Upper lobe of left lung (tissue), 6 donors: ENCODE results near the gene PARP11. TPM values are rescaled to one million over a fixed set of nuclear protein-coding genes. Genes with fewer than 3 reads are reported as not detected.
A peak's percentile ranks its signal among the peaks of the same experiment; 100 is the strongest.

Source experiments
- ATAC-seq, 2 donors: fragments of 200-7000 bp; cut with Tn5 transposase; one replicate each; pipeline ENCODE4 v1.9.1; 2022; ENCODE audit warnings: mild to moderate bottlenecking in 2 of 2, moderate library complexity in 2 of 2; ENCODE audit not compliant: low FRiP score in 2 of 2
- DNase-seq, 2 donors: peaks; one replicate each; pipeline ENCODE4 v3.0.0-alpha.2; 2019 to 2020
- H3K27ac ChIP-seq, 4 donors: fragments of 200-600 bp; sonication (generic); one replicate each; pipeline ENCODE4 v1.5.1; 2016 to 2019
- H3K27me3 ChIP-seq, 4 donors: fragments of 200-600 bp; sonication (generic); one replicate each; pipeline ENCODE4 v1.5.1; 2017 to 2019
- H3K36me3 ChIP-seq, 4 donors: fragments of 200-600 bp; sonication (generic); one replicate each; pipeline ENCODE4 v1.5.1; 2016 to 2019
- H3K4me1 ChIP-seq, 4 donors: fragments of 200-600 bp; sonication (generic); one replicate each; pipeline ENCODE4 v1.5.1; 2018 to 2019
- H3K4me3 ChIP-seq, 4 donors: fragments of 200-600 bp; sonication (generic); one replicate each; pipeline ENCODE4 v1.5.1; 2017 to 2019; ENCODE audit warnings: mild to moderate bottlenecking in 2 of 4, moderate library complexity in 1 of 4
- H3K9me3 ChIP-seq, 4 donors: fragments of 200-600 bp; sonication (generic); one replicate each; pipeline ENCODE4 v1.5.1; 2018 to 2019
- CTCF ChIP-seq, 6 experiments: fragments of 450-650 bp in 4 of 6; fragments of 200-600 bp in 2 of 6; sonication (generic) in 2 of 6; IDR thresholded peaks; one replicate each; pipeline ENCODE4 v1.5.1; 2016 to 2019; ENCODE audit warnings: antibody characterized with exemption in 6 of 6
- EP300 ChIP-seq, 4 donors: sonication (generic); formaldehyde crosslinking; IDR thresholded peaks; one replicate each; pipeline ENCODE4 v1.5.1; 2017; ENCODE audit warnings: antibody characterized with exemption in 4 of 4, control low read depth in 2 of 4
- POLR2A ChIP-seq, 4 donors: fragments of 450-650 bp; IDR thresholded peaks; one replicate each; pipeline ENCODE4 v1.5.1; 2016 to 2017; ENCODE audit warnings: antibody characterized with exemption in 4 of 4, mild to moderate bottlenecking in 2 of 4
- POLR2AphosphoS5 ChIP-seq, 2 donors: sonication (generic); formaldehyde crosslinking; IDR thresholded peaks; one replicate each; pipeline ENCODE4 v1.5.1; 2017; ENCODE audit warnings: antibody characterized with exemption in 2 of 2
- WGBS, 2 donors: methylation state at CpG; one replicate each; pipeline ENCODE4 v1.1.5; 2017 to 2018; 5-methylcytosine and 5-hydroxymethylcytosine counted together
- total RNA-seq, 6 donors: library from RNA; depleted of rRNA in 4 of 6; stranded (reverse); fragments of >200 nt in 4 of 6; gene quantifications; one replicate each; pipeline versions ENCODE4 v1.1.0 to v1.2.1, GENCODE V29; 2016 to 2021
- donor health status: DM: no; HTN: no; CAD: no; lungs with moderate emphysema.
- donor health status: DM: no; HTN: yes; CAD: no; lungs with severe emphysema.

The PARP11 gene
- total RNA-seq, 6 donors from 2014 or later: 3.8 to 10.8 (median 8.5) TPM

GRCh38 chr12:3885277-3886094 lies 12.3 kb upstream of the PARP11 start:
- H3K27me3 ChIP-seq: no peaks in the 10 kb centered on the region
- peak overlapping the region in 3 of 4 donors; percentile 13 to 35 (median 15) for H3K4me3 ChIP-seq
- no peaks in the 10 kb centered on the region for H3K9me3 ChIP-seq
- H3K4me1 ChIP-seq: peaks cover 0 to 6% (median 2%) of the 10 kb centered on the region in 4 donors
- ATAC-seq (peak in 1 of 2 donors; percentile 84), DNase-seq (no peak)
- no peak for TF ChIP-seq POLR2AphosphoS5 (IDR thresholded peaks at IDR 0.05)
- TF ChIP-seq EP300 (IDR thresholded peaks at IDR 0.05): no peak
- no peak for TF ChIP-seq POLR2A (IDR thresholded peaks at IDR 0.05)
- peak; percentile 65 to 85 (median 80) for TF ChIP-seq CTCF (IDR thresholded peaks at IDR 0.05)
- no peaks in the 10 kb centered on the region for H3K36me3 ChIP-seq
- WGBS, 2 donors: 38 to 39% methylated on average over 8 of the region's 8 CpGs
- peak overlapping the region in 3 of 4 donors; percentile 29 to 75 (median 74) for H3K27ac ChIP-seq

- Histone ChIP-seq H3K4me3 (peak overlapping the region in 1 of 4 donors; percentile 35), H3K27ac (peak overlapping the region in 3 of 4 donors; percentile 29 to 75 (median 74)), H3K36me3 (no peaks in the 10 kb centered on the region), H3K27me3 (no peaks in the 10 kb centered on the region), H3K9me3 (no peaks in the 10 kb centered on the region), H3K4me1 (peaks cover 0 to 6% (median 2%) of the 10 kb centered on the region in 4 donors)
- WGBS, 2 donors: 74 to 82% methylated on average over 6 of the region's 6 CpGs
- no peak for TF ChIP-seq POLR2AphosphoS5 (IDR thresholded peaks at IDR 0.05)
- DNase-seq (no peak), ATAC-seq (no peak)
Observed at GRCh38 chr12:3884671-3885070, 11.5 kb upstream of the PARP11 start.

GRCh38 chr12:3882896-3883564 lies 9.8 kb upstream of the PARP11 start:
- Histone ChIP-seq H3K4me1 (peaks cover 0 to 6% (median 2%) of the 10 kb centered on the region in 4 donors), H3K9me3 (no peaks in the 10 kb centered on the region), H3K36me3 (no peaks in the 10 kb centered on the region), H3K27ac (no peak overlapping the region), H3K27me3 (no peaks in the 10 kb centered on the region), H3K4me3 (no peak overlapping the region)
- 40 to 48% methylated on average over 7 of the region's 7 CpGs for WGBS, 2 donors
- no peak for ATAC-seq
- DNase-seq: no peak
- TF ChIP-seq POLR2A (IDR thresholded peaks at IDR 0.05) (no peak), CTCF (IDR thresholded peaks at IDR 0.05) (peak in 1 of 6 experiments; percentile 14)

GRCh38 chr12:3882406-3882805 lies 9.2 kb upstream of the PARP11 start:
- no peak for TF ChIP-seq EP300 (IDR thresholded peaks at IDR 0.05)
- TF ChIP-seq CTCF (IDR thresholded peaks at IDR 0.05): no peak
- no peak for TF ChIP-seq POLR2A (IDR thresholded peaks at IDR 0.05)
- TF ChIP-seq POLR2AphosphoS5 (IDR thresholded peaks at IDR 0.05): no peak
- H3K36me3 ChIP-seq: no peaks in the 10 kb centered on the region
- H3K27me3 ChIP-seq: no peaks in the 10 kb centered on the region
- no peaks in the 10 kb centered on the region for H3K9me3 ChIP-seq
- DNase-seq (no peak), ATAC-seq (no peak)
- 49 to 51% methylated on average over 4 of the region's 4 CpGs for WGBS, 2 donors
- peaks cover 0 to 6% (median 2%) of the 10 kb centered on the region in 4 donors for H3K4me1 ChIP-seq
- no peak overlapping the region for H3K4me3 ChIP-seq
- H3K27ac ChIP-seq: no peak overlapping the region

- Histone ChIP-seq H3K4me3 (no peak overlapping the region), H3K4me1 (peaks cover 0 to 6% (median 2%) of the 10 kb centered on the region in 4 donors), H3K36me3 (no peaks in the 10 kb centered on the region), H3K27me3 (no peaks in the 10 kb centered on the region), H3K9me3 (no peaks in the 10 kb centered on the region), H3K27ac (no peak overlapping the region)
- 68 to 72% methylated on average over 11 of the region's 11 CpGs for WGBS, 2 donors
- DNase-seq (no peak), ATAC-seq (no peak)
- TF ChIP-seq POLR2A (IDR thresholded peaks at IDR 0.05): no peak
- no peak for TF ChIP-seq POLR2AphosphoS5 (IDR thresholded peaks at IDR 0.05)
- TF ChIP-seq EP300 (IDR thresholded peaks at IDR 0.05): no peak
- TF ChIP-seq CTCF (IDR thresholded peaks at IDR 0.05): no peak
Observed at GRCh38 chr12:3881281-3881950, 8.2 kb upstream of the PARP11 start.
